ENCODE measurements around the gene OTULINL. TPM values are rescaled to one million over a fixed set of nuclear protein-coding genes. Genes with fewer than 3 reads are reported as not detected.
"Not testable (repeated sequence)": the region's sequence is repeated elsewhere in the genome, so short reads cannot be mapped to it uniquely, and the experiment has no call there.

The OTULINL gene
- total RNA-seq: 10 to 100 TPM; 15.8 to 19.0 TPM

- Mint-ChIP-seq H3K4me1 (peaks cover 13% of the 10 kb centered on the region), H3K4me3 (peak within 1 kb of the TSS; percentile 72), H3K9me3 (no peaks in the 10 kb centered on the region), H3K36me3 (ENCODE audit: low read depth) (no peaks in the 10 kb centered on the region), H3K27me3 (peaks cover 7% of the 10 kb centered on the region), H3K27ac (peak within 1 kb of the TSS; percentile 56)
- ATAC-seq (replicated peaks): peak; percentile 96
These were observed at the start of gene OTULINL for GRCh38 chr5:14581106-14581890. OTULINL (plus strand) TSS chr5:14581792; CDS start chr5:14581895, 103 bp downstream.

- no peak overlapping the region for H3K4me3 Mint-ChIP-seq
- H3K27me3 Mint-ChIP-seq: no peaks in the 10 kb centered on the region
- ATAC-seq (replicated peaks): no peak
- H3K27ac Mint-ChIP-seq: no peak overlapping the region
- H3K9me3 Mint-ChIP-seq: no peaks in the 10 kb centered on the region
- H3K36me3 Mint-ChIP-seq (ENCODE audit: low read depth): no peaks in the 10 kb centered on the region
- H3K4me1 Mint-ChIP-seq: no peaks in the 10 kb centered on the region
These were observed 49.4 kb upstream of the OTULINL start for GRCh38 chr5:14532180-14532579.

GRCh38 chr5:14534773-14535172 is 46.8 kb upstream of the OTULINL start:
- no peaks in the 10 kb centered on the region for H3K4me1 Mint-ChIP-seq
- H3K4me3 Mint-ChIP-seq: no peak overlapping the region
- no peak overlapping the region for H3K27ac Mint-ChIP-seq
- H3K27me3 Mint-ChIP-seq: peaks cover 3% of the 10 kb centered on the region
- H3K9me3 Mint-ChIP-seq: no peaks in the 10 kb centered on the region
- ATAC-seq (replicated peaks): no peak
- no peaks in the 10 kb centered on the region for H3K36me3 Mint-ChIP-seq (ENCODE audit: low read depth)

- no peak for ATAC-seq (replicated peaks)
- Mint-ChIP-seq H3K36me3 (ENCODE audit: low read depth) (no peaks in the 10 kb centered on the region), H3K4me3 (no peak overlapping the region), H3K4me1 (peaks cover 4% of the 10 kb centered on the region), H3K27me3 (peaks cover 4% of the 10 kb centered on the region), H3K27ac (no peak overlapping the region), H3K9me3 (peaks cover 4% of the 10 kb centered on the region)
These were observed 36.3 kb upstream of the OTULINL start for GRCh38 chr5:14545308-14545707.

GRCh38 chr5:14545862-14546261 is 35.7 kb upstream of the OTULINL start:
- Mint-ChIP-seq H3K36me3 (ENCODE audit: low read depth) (no peaks in the 10 kb centered on the region), H3K27ac (no peak overlapping the region), H3K27me3 (peaks cover 9% of the 10 kb centered on the region), H3K4me1 (peaks cover 4% of the 10 kb centered on the region), H3K4me3 (no peak overlapping the region), H3K9me3 (no peaks in the 10 kb centered on the region)
- ATAC-seq (replicated peaks): no peak

GRCh38 chr5:14547666-14548065 is 33.9 kb upstream of the OTULINL start:
- H3K4me1 Mint-ChIP-seq: peaks cover 4% of the 10 kb centered on the region
- no peak overlapping the region for H3K27ac Mint-ChIP-seq
- H3K27me3 Mint-ChIP-seq: peaks cover 14% of the 10 kb centered on the region
- no peak overlapping the region for H3K4me3 Mint-ChIP-seq
- H3K36me3 Mint-ChIP-seq (ENCODE audit: low read depth): no peaks in the 10 kb centered on the region
- H3K9me3 Mint-ChIP-seq: peaks cover 5% of the 10 kb centered on the region
- no peak for ATAC-seq (replicated peaks)

- H3K27ac Mint-ChIP-seq: no peak overlapping the region
- H3K4me3 Mint-ChIP-seq: no peak overlapping the region
- peaks cover 5% of the 10 kb centered on the region for H3K9me3 Mint-ChIP-seq
- peaks cover 12% of the 10 kb centered on the region for H3K27me3 Mint-ChIP-seq
- ATAC-seq (replicated peaks): no peak
- no peaks in the 10 kb centered on the region for H3K36me3 Mint-ChIP-seq (ENCODE audit: low read depth)
- H3K4me1 Mint-ChIP-seq: peaks cover 4% of the 10 kb centered on the region
These were observed 30.4 kb upstream of the OTULINL start for GRCh38 chr5:14551211-14551610.

- no peak overlapping the region for H3K27ac Mint-ChIP-seq
- no peak overlapping the region for H3K4me3 Mint-ChIP-seq
- H3K4me1 Mint-ChIP-seq: peaks cover 4% of the 10 kb centered on the region
- no peaks in the 10 kb centered on the region for H3K36me3 Mint-ChIP-seq (ENCODE audit: low read depth)
- peaks cover 5% of the 10 kb centered on the region for H3K9me3 Mint-ChIP-seq
- no peak for ATAC-seq (replicated peaks)
- peaks cover 12% of the 10 kb centered on the region for H3K27me3 Mint-ChIP-seq
These were observed 29.6 kb upstream of the OTULINL start for GRCh38 chr5:14552017-14552416.

- not testable (repeated sequence) for H3K27ac Mint-ChIP-seq; H3K36me3 Mint-ChIP-seq (ENCODE audit: low read depth)
- peaks cover 12% of the 10 kb centered on the region for H3K27me3 Mint-ChIP-seq
These were observed 27.3 kb upstream of the OTULINL start for GRCh38 chr5:14554288-14554687.

GRCh38 chr5:14556015-14556414 is 25.6 kb upstream of the OTULINL start:
- ATAC-seq (replicated peaks): no peak
- peaks cover 7% of the 10 kb centered on the region for H3K27me3 Mint-ChIP-seq
- no peak overlapping the region for H3K4me3 Mint-ChIP-seq
- peaks cover 7% of the 10 kb centered on the region for H3K4me1 Mint-ChIP-seq
- H3K27ac Mint-ChIP-seq: no peak overlapping the region
- H3K36me3 Mint-ChIP-seq (ENCODE audit: low read depth): no peaks in the 10 kb centered on the region
- H3K9me3 Mint-ChIP-seq: peaks cover 5% of the 10 kb centered on the region

More at GRCh38 chr5:14554288-14554687, 27.3 kb upstream of the OTULINL start:
- not testable (repeated sequence) for H3K9me3 Mint-ChIP-seq, H3K4me1 Mint-ChIP-seq, H3K4me3 Mint-ChIP-seq
- peak; percentile 34 for ATAC-seq (replicated peaks)

GRCh38 chr5:14557203-14557770 is 24.3 kb upstream of the OTULINL start:
- no peaks in the 10 kb centered on the region for H3K36me3 Mint-ChIP-seq (ENCODE audit: low read depth)
- H3K4me3 Mint-ChIP-seq: no peak overlapping the region
- no peak for ATAC-seq (replicated peaks)
- peaks cover 7% of the 10 kb centered on the region for H3K4me1 Mint-ChIP-seq
- H3K27ac Mint-ChIP-seq: no peak overlapping the region
- peaks cover 4% of the 10 kb centered on the region for H3K27me3 Mint-ChIP-seq
- peaks cover 1% of the 10 kb centered on the region for H3K9me3 Mint-ChIP-seq

GRCh38 chr5:14557791-14558415 is 23.7 kb upstream of the OTULINL start:
- Mint-ChIP-seq H3K4me1 (peaks cover 7% of the 10 kb centered on the region), H3K4me3 (no peak overlapping the region), H3K27ac (no peak overlapping the region), H3K27me3 (peaks cover 3% of the 10 kb centered on the region), H3K9me3 (no peaks in the 10 kb centered on the region), H3K36me3 (ENCODE audit: low read depth) (no peaks in the 10 kb centered on the region)
- no peak for ATAC-seq (replicated peaks)

GRCh38 chr5:14560091-14560595 is 21.4 kb upstream of the OTULINL start:
- peak; percentile 24 for ATAC-seq (replicated peaks)

GRCh38 chr5:14561741-14562140 is 19.9 kb upstream of the OTULINL start:
- Mint-ChIP-seq H3K36me3 (ENCODE audit: low read depth) (no peaks in the 10 kb centered on the region), H3K4me3 (no peak overlapping the region), H3K27ac (no peak overlapping the region), H3K9me3 (no peaks in the 10 kb centered on the region), H3K4me1 (peaks cover 7% of the 10 kb centered on the region), H3K27me3 (no peaks in the 10 kb centered on the region)
- no peak for ATAC-seq (replicated peaks)

More at GRCh38 chr5:14560091-14560595, 21.4 kb upstream of the OTULINL start:
- H3K4me3 Mint-ChIP-seq: peak overlapping the region; percentile 39
- no peaks in the 10 kb centered on the region for H3K27me3 Mint-ChIP-seq
- H3K27ac Mint-ChIP-seq: no peak overlapping the region
- H3K9me3 Mint-ChIP-seq: no peaks in the 10 kb centered on the region
- peaks cover 7% of the 10 kb centered on the region for H3K4me1 Mint-ChIP-seq
- H3K36me3 Mint-ChIP-seq (ENCODE audit: low read depth): no peaks in the 10 kb centered on the region

- no peaks in the 10 kb centered on the region for H3K27me3 Mint-ChIP-seq
- ATAC-seq (replicated peaks): no peak
- H3K4me3 Mint-ChIP-seq: no peak overlapping the region
- no peaks in the 10 kb centered on the region for H3K4me1 Mint-ChIP-seq
- no peaks in the 10 kb centered on the region for H3K9me3 Mint-ChIP-seq
- H3K36me3 Mint-ChIP-seq (ENCODE audit: low read depth): no peaks in the 10 kb centered on the region
- no peak overlapping the region for H3K27ac Mint-ChIP-seq
These were observed 13.3 kb upstream of the OTULINL start for GRCh38 chr5:14568333-14568732.

Data from activated T-helper 17 cell treated with anti-CD3 and anti-CD28 coated beads, Interleukin-2, amount 50 U/mL, for 72 hours (primary cell).